ENCODE measurements around the gene SEMA3A. TPM values are rescaled to one million over a fixed set of nuclear protein-coding genes. Genes with fewer than 3 reads are reported as not detected.

SEMA3A gene
- total RNA-seq, 3 donors from 2014 or later = 4.5 to 76.7 (median 9.7) TPM

DNA sequence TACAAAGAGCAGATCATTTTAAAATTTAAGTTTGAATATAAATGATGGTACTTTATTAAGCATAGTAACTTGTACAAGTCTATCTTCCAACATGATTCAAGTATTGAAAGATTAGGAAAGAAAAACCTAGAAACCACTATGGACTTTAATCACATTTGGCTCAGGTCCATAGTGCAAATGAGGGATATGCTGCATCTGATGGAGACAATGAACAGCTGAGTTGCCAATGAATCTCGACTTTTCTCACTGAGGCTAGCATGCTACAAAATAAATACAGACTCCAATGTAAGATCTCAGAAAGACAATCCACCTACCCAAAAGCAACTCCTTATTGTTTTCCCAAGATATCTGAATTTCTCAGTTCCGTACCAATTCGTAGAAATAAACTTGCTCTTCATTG lies 89.8 kb downstream of the SEMA3A start:
- no peak for ATAC-seq
- TF ChIP-seq, protein P1, sequence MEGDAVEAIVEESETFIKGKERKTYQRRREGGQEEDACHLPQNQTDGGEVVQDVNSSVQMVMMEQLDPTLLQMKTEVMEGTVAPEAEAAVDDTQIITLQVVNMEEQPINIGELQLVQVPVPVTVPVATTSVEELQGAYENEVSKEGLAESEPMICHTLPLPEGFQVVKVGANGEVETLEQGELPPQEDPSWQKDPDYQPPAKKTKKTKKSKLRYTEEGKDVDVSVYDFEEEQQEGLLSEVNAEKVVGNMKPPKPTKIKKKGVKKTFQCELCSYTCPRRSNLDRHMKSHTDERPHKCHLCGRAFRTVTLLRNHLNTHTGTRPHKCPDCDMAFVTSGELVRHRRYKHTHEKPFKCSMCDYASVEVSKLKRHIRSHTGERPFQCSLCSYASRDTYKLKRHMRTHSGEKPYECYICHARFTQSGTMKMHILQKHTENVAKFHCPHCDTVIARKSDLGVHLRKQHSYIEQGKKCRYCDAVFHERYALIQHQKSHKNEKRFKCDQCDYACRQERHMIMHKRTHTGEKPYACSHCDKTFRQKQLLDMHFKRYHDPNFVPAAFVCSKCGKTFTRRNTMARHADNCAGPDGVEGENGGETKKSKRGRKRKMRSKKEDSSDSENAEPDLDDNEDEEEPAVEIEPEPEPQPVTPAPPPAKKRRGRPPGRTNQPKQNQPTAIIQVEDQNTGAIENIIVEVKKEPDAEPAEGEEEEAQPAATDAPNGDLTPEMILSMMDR (IDR thresholded peaks at IDR 0.05) = no peak
- intact Hi-C loops (cut with DNase I, micrococcal nuclease) = no loop called here

GRCh38 chr7:84102213-84102612 lies 92.4 kb downstream of the SEMA3A start:
- no peaks in the 10 kb centered on the region for H3K9me3 ChIP-seq
- TF ChIP-seq, protein P1 (IDR thresholded peaks at IDR 0.05) = no peak
- DNase-seq (no peak), ATAC-seq (no peak)
- intact Hi-C loops (cut with DNase I, micrococcal nuclease) = no loop called here
- H3K4me1 ChIP-seq (ENCODE audit: low read depth) = no peaks in the 10 kb centered on the region
- H3K4me3 ChIP-seq = no peak overlapping the region
- no peaks in the 10 kb centered on the region for H3K36me3 ChIP-seq (ENCODE audit: low read depth)

More for the DNA sequence above, 89.8 kb downstream of the SEMA3A start:
- H3K4me1 ChIP-seq (ENCODE audit: low read depth) = no peaks in the 10 kb centered on the region
- no peak for DNase-seq
- H3K36me3 ChIP-seq (ENCODE audit: low read depth) = no peaks in the 10 kb centered on the region
- H3K9me3 ChIP-seq = no peaks in the 10 kb centered on the region
- no peak overlapping the region for H3K4me3 ChIP-seq

DNA sequence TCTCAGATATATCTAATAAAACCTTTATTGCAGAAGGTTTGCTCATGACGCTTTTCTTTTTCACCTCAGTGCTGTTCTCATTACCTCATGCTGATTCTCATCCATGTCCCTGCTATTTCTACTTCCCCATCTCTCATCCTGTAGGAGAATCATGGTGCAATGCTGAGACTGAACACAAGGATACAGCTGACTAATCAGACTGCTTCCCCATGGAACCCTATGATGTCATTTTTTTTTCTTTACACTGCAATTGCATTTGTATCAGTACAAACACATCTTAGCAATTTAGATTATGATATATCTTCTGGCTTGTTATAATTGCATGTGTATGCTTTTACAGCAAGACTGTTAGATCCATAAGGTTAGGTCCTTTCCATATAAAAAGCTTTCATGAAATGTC lies 93.7 kb downstream of the SEMA3A start:
- ATAC-seq (peak; percentile 38), DNase-seq (no peak)
- TF ChIP-seq, protein P1 (IDR thresholded peaks at IDR 0.05) = no peak
- Histone ChIP-seq H3K36me3 (ENCODE audit: low read depth) (no peaks in the 10 kb centered on the region), H3K9me3 (no peaks in the 10 kb centered on the region), H3K4me3 (no peak overlapping the region), H3K4me1 (ENCODE audit: low read depth) (no peaks in the 10 kb centered on the region)
- intact Hi-C loops (cut with DNase I, micrococcal nuclease) = no loop called here

DNA sequence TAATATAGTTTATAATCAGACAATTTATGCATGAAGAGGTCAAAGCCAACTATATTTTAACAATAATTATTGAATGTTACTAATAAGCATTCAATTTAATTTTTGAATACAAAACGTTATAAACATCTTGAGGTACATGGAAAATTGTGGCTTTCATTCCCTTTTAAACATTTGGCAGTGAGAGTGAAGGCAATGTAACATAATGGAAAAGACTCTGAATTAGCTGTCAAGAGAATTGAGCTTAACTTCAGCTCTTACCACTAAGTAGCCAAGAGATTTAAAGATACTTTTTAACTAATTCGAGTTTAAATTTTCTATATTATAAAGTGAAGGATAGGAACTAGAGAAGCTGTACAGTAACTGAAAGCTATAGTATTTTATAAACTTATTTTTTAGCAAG lies 98.6 kb downstream of the SEMA3A start:
- no peaks in the 10 kb centered on the region for H3K4me1 ChIP-seq (ENCODE audit: low read depth)
- ATAC-seq (no peak), DNase-seq (no peak)
- intact Hi-C loops (cut with DNase I, micrococcal nuclease) = no loop called here
- TF ChIP-seq, protein P1 (IDR thresholded peaks at IDR 0.05) = no peak
- H3K4me3 ChIP-seq = no peak overlapping the region
- no peaks in the 10 kb centered on the region for H3K36me3 ChIP-seq (ENCODE audit: low read depth)
- H3K9me3 ChIP-seq = no peaks in the 10 kb centered on the region

DNA sequence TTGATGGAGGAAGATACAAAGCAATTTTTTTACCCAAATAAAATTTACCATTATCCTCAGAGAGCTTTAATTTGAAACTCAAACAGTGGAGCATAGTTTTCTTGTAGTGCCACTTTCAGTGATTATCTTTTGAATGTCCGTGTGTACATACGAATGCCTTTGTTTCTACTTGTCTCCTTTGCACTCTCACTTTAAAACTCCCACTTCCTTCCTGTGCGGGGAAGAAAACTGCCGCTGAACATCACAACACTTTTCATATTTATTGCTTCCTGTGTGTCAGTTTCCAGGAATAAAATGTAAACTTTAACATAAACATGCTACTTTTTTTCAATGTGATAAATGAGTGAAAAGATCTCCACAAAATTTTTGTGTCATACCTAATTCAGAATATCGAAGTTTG lies 102.4 kb downstream of the SEMA3A start:
- DNase-seq (no peak), ATAC-seq (peak; percentile 44)
- TF ChIP-seq, protein P1 (IDR thresholded peaks at IDR 0.05) = no peak
- Histone ChIP-seq H3K9me3 (no peaks in the 10 kb centered on the region), H3K4me3 (no peak overlapping the region), H3K4me1 (ENCODE audit: low read depth) (no peaks in the 10 kb centered on the region), H3K36me3 (ENCODE audit: low read depth) (no peaks in the 10 kb centered on the region)
- intact Hi-C loops (cut with DNase I, micrococcal nuclease) = no loop called here

DNA sequence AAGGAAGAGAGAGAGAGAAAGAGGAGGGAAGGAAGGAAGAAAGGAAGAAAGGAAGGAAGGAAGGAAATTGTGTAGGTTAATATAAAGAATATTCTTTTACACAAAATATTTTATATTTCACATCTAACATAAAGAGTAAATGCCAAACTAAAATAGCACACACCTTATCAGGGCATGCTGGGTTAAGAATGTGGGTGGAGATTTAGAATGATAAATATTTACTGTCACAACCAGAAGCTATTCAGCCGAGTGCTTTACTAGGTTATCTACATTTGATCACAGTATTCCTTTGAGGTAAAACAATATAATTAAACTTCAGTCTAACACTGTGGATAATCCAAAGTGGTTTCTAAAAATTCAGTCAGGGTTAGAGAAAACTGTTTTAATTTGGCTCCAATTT lies 103.3 kb downstream of the SEMA3A start:
- TF ChIP-seq, protein P1 (IDR thresholded peaks at IDR 0.05) = no peak
- intact Hi-C loops (cut with DNase I, micrococcal nuclease) = no loop called here
- no peaks in the 10 kb centered on the region for H3K36me3 ChIP-seq (ENCODE audit: low read depth)
- ATAC-seq (peak; percentile 50), DNase-seq (no peak)
- no peak overlapping the region for H3K4me3 ChIP-seq
- no peaks in the 10 kb centered on the region for H3K4me1 ChIP-seq (ENCODE audit: low read depth)
- H3K9me3 ChIP-seq = no peaks in the 10 kb centered on the region

Measured in mucosa of descending colon (tissue), 3 donors.